IMR-90 (cell line): ENCODE measurements around the gene HES7. TPM values are rescaled to one million over a fixed set of nuclear protein-coding genes. Genes with fewer than 3 reads are reported as not detected.

Experiments used
- ATAC-seq: fragments of 200-7000 bp; cut with Tn5 transposase; 2 replicates; pipeline ENCODE4 v1.9.1; 2020; ENCODE audit warnings: low read depth, mild to moderate bottlenecking, moderate library complexity
- BruUV-seq: library from RNA; stranded (reverse); fragments of 400-500 nt; replicated peaks from 2 replicates; lab custom pipeline; 2021; lab: Mats Ljungman, UMichigan
- CTCF ChIA-PET: fragments of 300-600 bp; formaldehyde crosslinking; extraction: SDS; loops from one replicate; lab custom pipeline; 2021; ENCODE audit warnings: antibody characterized with exemption; lab: Yijun Ruan, JAX
- POLR2A ChIA-PET: fragments of 300-600 bp; sonication (Branson Sonifier 250); formaldehyde crosslinking; loops from one replicate; lab custom pipeline; 2022; ENCODE audit warnings: antibody characterized with exemption; ENCODE audit not compliant: unreplicated experiment; lab: Charles Lee
- DNase-seq: peaks from one replicate; pipeline ENCODE4 v3.0.0; 2013
- H2AFZ ChIP-seq: replicated peaks from 2 replicates; pipeline ENCODE3; 2013; ENCODE audit warnings: low read length, mild to moderate bottlenecking; ENCODE audit not compliant: poor library complexity
- H2AK5ac ChIP-seq: 2 replicates; pipeline ENCODE4 v1.6.1; 2013; ENCODE audit warnings: low read depth, low read length, inconsistent platforms
- H2AK9ac ChIP-seq: replicated peaks from 2 replicates; pipeline ENCODE3; 2013; ENCODE audit warnings: mild to moderate bottlenecking, low read depth, low read length, moderate library complexity; ENCODE audit not compliant: poor library complexity
- H2BK120ac ChIP-seq: 2 replicates; pipeline ENCODE4 v1.6.1; 2013; ENCODE audit warnings: low read depth, low read length, inconsistent platforms
- H2BK15ac ChIP-seq: 3 replicates; pipeline ENCODE4 v1.6.1; 2013; ENCODE audit warnings: low read depth, low read length, inconsistent platforms
- H2BK20ac ChIP-seq: 2 replicates; pipeline ENCODE4 v1.6.1; 2013; ENCODE audit warnings: low read depth, mild to moderate bottlenecking, inconsistent platforms, low read length, moderate library complexity
- H2BK5ac ChIP-seq: 2 replicates; pipeline ENCODE4 v1.6.1; 2013; ENCODE audit warnings: mild to moderate bottlenecking, low read depth, low read length, inconsistent platforms; ENCODE audit not compliant: poor library complexity, severe bottlenecking
- H3K14ac ChIP-seq: replicated peaks from 2 replicates; pipeline ENCODE4 v1.6.1; 2013; ENCODE audit warnings: low read depth, low read length, inconsistent platforms
- H3K18ac ChIP-seq: 2 replicates; pipeline ENCODE4 v1.6.1; 2013; ENCODE audit warnings: low read depth, low read length, control low read depth
- H3K23ac ChIP-seq: 2 replicates; pipeline ENCODE4 v1.6.1; 2013; ENCODE audit warnings: low read depth, low read length, inconsistent platforms
- H3K27ac ChIP-seq: 2 replicates; pipeline ENCODE4 v1.5.1; 2013; ENCODE audit warnings: mild to moderate bottlenecking, control low read depth, low read length; ENCODE audit not compliant: insufficient read depth
- H3K27me3 ChIP-seq: 2 replicates; pipeline ENCODE4 v1.6.1; 2013; ENCODE audit warnings: low read length; ENCODE audit not compliant: control insufficient read depth, insufficient read depth
- H3K36me3 ChIP-seq: 2 replicates; pipeline ENCODE4 v1.6.1; 2013; ENCODE audit warnings: low read length, mixed read lengths; ENCODE audit not compliant: control insufficient read depth, insufficient read depth
- H3K4ac ChIP-seq: 2 replicates; pipeline ENCODE4 v1.6.1; 2013; ENCODE audit warnings: low read depth, low read length, inconsistent platforms
- H3K4me1 ChIP-seq: 2 replicates; pipeline ENCODE4 v1.6.1; 2013; ENCODE audit warnings: low read length, mixed read lengths; ENCODE audit not compliant: control insufficient read depth, insufficient read depth
- H3K4me2 ChIP-seq: 2 replicates; pipeline ENCODE4 v1.6.1; 2013; ENCODE audit warnings: low read depth, mild to moderate bottlenecking, control low read depth, low read length, moderate library complexity
- H3K4me3 ChIP-seq: 2 replicates; pipeline ENCODE4 v1.5.1; 2013; ENCODE audit warnings: low read depth, mild to moderate bottlenecking, control low read depth, low read length, moderate library complexity; ENCODE audit not compliant: insufficient read depth
- H3K56ac ChIP-seq: 2 replicates; pipeline ENCODE4 v1.6.1; 2013; ENCODE audit warnings: low read length, inconsistent platforms; ENCODE audit not compliant: insufficient read depth; ENCODE audit errors: extremely low read depth
- H3K79me1 ChIP-seq, 2 experiments: 2 replicates each; pipeline ENCODE4 v1.6.1; 2013; ENCODE audit warnings: low read length in 2 of 2, inconsistent platforms in 1 of 2, low read depth in 1 of 2
- H3K9ac ChIP-seq: 2 replicates; pipeline ENCODE4 v1.6.1; 2013; ENCODE audit warnings: low read depth, low read length, control low read depth
- H3K9me1 ChIP-seq: 2 replicates; pipeline ENCODE4 v1.6.1; 2013; ENCODE audit warnings: low read length, inconsistent platforms; ENCODE audit not compliant: insufficient read depth
- H3K9me3 ChIP-seq: 2 replicates; pipeline ENCODE4 v1.6.1; 2013; ENCODE audit warnings: low read length; ENCODE audit not compliant: control insufficient read depth, insufficient read depth
- H4K20me1 ChIP-seq: 2 replicates; pipeline ENCODE4 v1.6.1; 2013; ENCODE audit warnings: low read length, inconsistent platforms; ENCODE audit not compliant: insufficient read depth
- H4K5ac ChIP-seq: 2 replicates; pipeline ENCODE4 v1.6.1; 2013; ENCODE audit warnings: mild to moderate bottlenecking, low read depth, low read length, control low read depth
- H4K8ac ChIP-seq, 2 experiments: 2 replicates each; pipeline ENCODE4 v1.6.1; 2013; ENCODE audit warnings: low read depth in 2 of 2, low read length in 2 of 2, control low read depth in 1 of 2, inconsistent platforms in 1 of 2
- H4K91ac ChIP-seq: 2 replicates; pipeline ENCODE4 v1.6.1; 2013; ENCODE audit warnings: low read depth, low read length, inconsistent platforms; ENCODE audit not compliant: insufficient read depth
- BHLHE40 ChIP-seq: fragments of 150-350 bp; IDR thresholded peaks from 2 replicates; pipeline ENCODE4 v1.6.1; 2016; ENCODE audit warnings: mild to moderate bottlenecking, low read depth, low read length
- CEBPB ChIP-seq: IDR thresholded peaks from 2 replicates; pipeline ENCODE4 v1.6.1; 2012; ENCODE audit warnings: low read depth, low read length, improper control_type of control experiment
- CHD1 ChIP-seq: IDR thresholded peaks from 2 replicates; pipeline ENCODE4 v1.6.1; 2012; ENCODE audit warnings: low read depth, low read length, improper control_type of control experiment
- ELK1 ChIP-seq: fragments of 150-350 bp; IDR thresholded peaks from 2 replicates; pipeline ENCODE4 v1.6.1; 2016; ENCODE audit warnings: low read depth, mild to moderate bottlenecking, low read length, moderate library complexity, borderline replicate concordance
- FOS ChIP-seq: fragments of 150-350 bp; IDR thresholded peaks from 2 replicates; pipeline ENCODE4 v1.6.1; 2016; ENCODE audit warnings: low read depth, low read length
- MAFK ChIP-seq: IDR thresholded peaks from 2 replicates; pipeline ENCODE4 v1.6.1; 2012; ENCODE audit warnings: low read depth, low read length, improper control_type of control experiment
- MAZ ChIP-seq: IDR thresholded peaks from 2 replicates; pipeline ENCODE4 v1.6.1; 2012; ENCODE audit warnings: low read depth, mild to moderate bottlenecking, low read length, improper control_type of control experiment, moderate library complexity, borderline replicate concordance
- MXI1 ChIP-seq: IDR thresholded peaks from 2 replicates; pipeline ENCODE4 v1.6.1; 2012; ENCODE audit warnings: low read depth, mild to moderate bottlenecking, low read length, moderate library complexity, borderline replicate concordance
- NFE2L2 ChIP-seq: fragments of 150-350 bp; IDR thresholded peaks from 2 replicates; pipeline ENCODE4 v1.6.1; 2016; ENCODE audit warnings: low read depth, mild to moderate bottlenecking, low read length
- POLR2A ChIP-seq: IDR thresholded peaks from 2 replicates; pipeline ENCODE4 v1.6.1; 2012; ENCODE audit warnings: mild to moderate bottlenecking, low read depth, low read length
- RAD21 ChIP-seq: IDR thresholded peaks from 2 replicates; pipeline ENCODE4 v1.6.1; 2012; ENCODE audit warnings: low read length, improper control_type of control experiment
- RCOR1 ChIP-seq: IDR thresholded peaks from 2 replicates; pipeline ENCODE4 v1.6.1; 2012; ENCODE audit warnings: mild to moderate bottlenecking, low read length, improper control_type of control experiment; ENCODE audit not compliant: insufficient replicate concordance
- RFX5 ChIP-seq: IDR thresholded peaks from 2 replicates; pipeline ENCODE4 v1.8.0; 2012; ENCODE audit warnings: low read depth, mild to moderate bottlenecking, low read length, moderate library complexity
- SMC3 ChIP-seq: fragments of 150-350 bp; IDR thresholded peaks from 2 replicates; pipeline ENCODE4 v1.6.1; 2016; ENCODE audit warnings: low read depth, mild to moderate bottlenecking, antibody characterized with exemption, low read length, moderate library complexity
- USF2 ChIP-seq: fragments of 150-350 bp; IDR thresholded peaks from 2 replicates; pipeline ENCODE4 v1.6.1; 2017; ENCODE audit warnings: mild to moderate bottlenecking, antibody characterized with exemption, low read length, low read depth
- WGBS, 2 experiments: methylation state at CpG; one replicate each; pipeline versions ENCODE4 v1.1.5 to v1.1.7; 2013; ENCODE audit warnings: missing lambda C conversion rate in 2 of 2; ENCODE audit not compliant: insufficient read length in 1 of 2; ENCODE audit errors: extremely low coverage in 2 of 2; 5-methylcytosine and 5-hydroxymethylcytosine counted together
- dilution Hi-C: fragments of 300-500 bp; cut with HindIII; formaldehyde crosslinking; loops from one replicate; pipeline ENCODE4 v1.14.3; 2018; ENCODE audit warnings: low sequenced_read_pairs; ENCODE audit not compliant: unreplicated experiment
- in situ Hi-C: fragments of 300-500 bp; cut with MboI; formaldehyde crosslinking; loops from 3 replicates; pipeline ENCODE4 v1.14.3; 2019; ENCODE audit warnings: low sequenced_read_pairs, inconsistent platforms, mixed read lengths
- intact Hi-C: fragments of 100-400 bp; cut with micrococcal nuclease; formaldehyde crosslinking; loops from 2 replicates; pipeline ENCODE4 v1.10.0; 2022
- polyA plus RNA-seq, 3 experiments: library from polyadenylated mRNA; depleted of rRNA; stranded (reverse); fragments of >200 nt; gene quantifications; 2 replicates each; pipeline ENCODE4 v1.2.3, GENCODE V29; 2012; ENCODE audit warnings: low replicate concordance in 1 of 3
- total RNA-seq: library from RNA; depleted of rRNA; stranded (reverse); fragments of >200 nt; gene quantifications from 2 replicates; pipeline ENCODE4 v1.2.3, GENCODE V29; 2012

The HES7 gene
- total and polyA plus RNA-seq, 2 of the 4 experiments (the other 2 are of a cell fraction): 0.43 TPM; not detected in 1

DNA sequence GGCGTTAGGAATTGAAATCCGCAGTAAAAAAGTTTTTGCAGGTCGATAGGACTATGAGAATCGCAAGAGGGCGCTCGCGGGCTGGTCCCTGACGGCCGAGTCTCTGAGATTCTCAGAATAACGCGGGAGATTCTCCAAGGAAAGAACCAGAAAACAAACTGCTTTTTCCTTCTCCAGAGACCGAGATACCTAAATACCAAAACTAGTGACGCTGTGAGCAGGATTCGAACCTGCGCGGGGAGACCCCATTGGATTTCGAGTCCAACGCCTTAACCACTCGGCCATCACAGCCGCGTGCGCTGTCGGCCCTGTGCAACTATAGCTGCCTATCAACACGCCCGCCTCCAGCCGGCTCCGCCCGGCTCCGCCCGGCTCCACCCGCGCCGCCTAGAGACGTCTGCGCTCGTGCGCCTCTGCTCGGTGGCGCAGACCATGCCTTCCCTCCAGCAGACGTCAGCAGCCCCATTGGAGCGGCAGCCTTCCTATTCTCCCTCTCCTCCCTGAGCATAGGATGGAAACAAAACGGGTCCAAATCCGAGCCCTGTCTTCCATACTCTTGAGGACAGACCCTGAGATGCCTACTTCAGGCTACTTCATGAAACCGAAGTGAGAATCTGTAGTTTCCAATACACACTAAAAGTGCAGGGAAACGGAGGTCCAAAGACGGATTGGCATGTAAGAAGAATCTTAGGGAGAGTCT is 14.9 kb upstream of the HES7 start (continued):
- TF ChIP-seq NFE2L2: no peak
- TF ChIP-seq RCOR1: no peak
- TF ChIP-seq MAZ: peak; percentile 83

DNA sequence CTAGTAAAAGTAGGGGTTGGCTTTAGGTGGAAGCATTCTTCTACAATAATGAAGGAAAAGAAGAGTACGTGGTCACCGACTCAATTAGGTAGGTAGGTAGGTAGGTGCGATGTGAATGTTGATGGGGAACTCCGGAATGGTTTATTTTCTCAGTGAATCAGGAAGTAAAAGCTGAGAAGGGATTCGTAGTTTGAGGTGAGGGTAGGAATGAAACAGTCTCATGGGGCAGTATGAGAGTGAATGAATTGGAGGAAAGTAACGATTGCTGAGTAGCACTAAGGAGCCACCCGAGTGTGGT is 14.4 kb upstream of the HES7 start:
- Histone ChIP-seq H3K4me1 (peaks cover 4% of the 10 kb centered on the region), H2AFZ (peak overlapping the region; percentile 82), H2AK9ac (no peak overlapping the region), H3K4me3 (peak overlapping the region; percentile 33; the same call in 1 of the 2 replicates), H3K36me3 (peaks cover 15% of the 10 kb centered on the region), H2BK20ac (no peak overlapping the region), H3K56ac (no peak overlapping the region), H2AK5ac (no peak overlapping the region), H3K79me1 (no peaks in the 10 kb centered on the region), H3K9me3 (no peaks in the 10 kb centered on the region), H4K91ac (no peak overlapping the region), H3K23ac (no peak overlapping the region; the same call in 1 of the 2 replicates), H2BK15ac (no peak overlapping the region), H4K8ac (peak overlapping the region in 1 of 2 experiments; percentile 39; a peak in 2 of 4 replicates), H3K9me1 (peaks cover 10% of the 10 kb centered on the region), H4K20me1 (peaks cover 8% of the 10 kb centered on the region), H3K4me2 (peak overlapping the region; percentile 86), H3K27ac (no peak overlapping the region), H2BK120ac (no peak overlapping the region), H3K4ac (no peak overlapping the region), H2BK5ac (no peak overlapping the region), H4K5ac (no peak overlapping the region), H3K18ac (no peak overlapping the region), H3K14ac (peak overlapping the region; percentile 26; the same call in 1 of the 2 replicates), H3K9ac (peak overlapping the region; percentile 1; the same call in 1 of the 2 replicates), H3K27me3 (no peaks in the 10 kb centered on the region)
- BruUV-seq: no TSS peak
- DNase-seq (no peak), ATAC-seq (no peak)
- CTCF ChIA-PET: interaction anchor here (0.6 to 4.6 kb wide), 4 partner anchors 18 to 83 kb away, joined by 3 to 24 read pairs (median 4); no protein-coding TSS in a partner anchor
- dilution Hi-C loops (no loop called here), intact Hi-C loops (loop anchor here (1.0 to 5.0 kb wide), 5 partner anchors 13 to 162 kb away; no protein-coding TSS in a partner anchor), in situ Hi-C loops (no loop called here)
- POLR2A ChIA-PET: interaction anchor here (0.6 to 1.0 kb wide), 3 partner anchors 35 to 52 kb away, joined by 3 to 6 read pairs (median 5); partner anchors contain the start of gene BORCS6
- 2% methylated on average over 7 of the region's 7 CpGs; no CpG with 5 or more reads in 1 of the 2 experiments for WGBS, 2 experiments
- TF ChIP-seq RFX5: no peak
- TF ChIP-seq MAZ: no peak
- no peak for TF ChIP-seq ELK1
- TF ChIP-seq RCOR1: no peak
- no peak for TF ChIP-seq NFE2L2
- TF ChIP-seq USF2: no peak
- TF ChIP-seq CEBPB: no peak
- TF ChIP-seq POLR2A: no peak
- TF ChIP-seq MAFK: no peak
- TF ChIP-seq MXI1: no peak
- no peak for TF ChIP-seq CHD1
- TF ChIP-seq RAD21: no peak
- TF ChIP-seq SMC3: no peak
- no peak for TF ChIP-seq BHLHE40
- TF ChIP-seq FOS: no peak
